GM13976 (cell line): ENCODE measurements around the gene SARM1.
"Not testable (repeated sequence)": the region's sequence is repeated elsewhere in the genome, so short reads cannot be mapped to it uniquely, and the experiment has no call there.

Source experiments
- DNase-seq: peaks from one replicate; pipeline ENCODE4 v3.0.0; 2012; ENCODE audit warnings: low spot score
- CTCF ChIP-seq: IDR thresholded peaks from 2 replicates; pipeline ENCODE4 v1.5.1; 2012; ENCODE audit warnings: borderline replicate concordance, mild to moderate bottlenecking; ENCODE audit not compliant: insufficient read depth; ENCODE audit errors: extremely low read depth, missing control alignments, control extremely low read depth
- in situ Hi-C: fragments of 300-500 bp; cut with MboI; formaldehyde crosslinking; loops from one replicate; pipeline ENCODE4 v1.12.0; 2022; ENCODE audit warnings: low sequenced_read_pairs, mixed read lengths, inconsistent platforms; ENCODE audit not compliant: unreplicated experiment

The SARM1 gene

GRCh38 chr17:28426081-28426519 lies 54.6 kb downstream of the SARM1 start:
- in situ Hi-C loops = no loop called here
- DNase-seq = no peak

GRCh38 chr17:28427371-28427770 lies 55.9 kb downstream of the SARM1 start:
- in situ Hi-C loops = no loop called here
- no peak for DNase-seq
- no peak for TF ChIP-seq CTCF

More at GRCh38 chr17:28426081-28426519, 54.6 kb downstream of the SARM1 start:
- no peak for TF ChIP-seq CTCF

GRCh38 chr17:28427982-28428381 lies 56.5 kb downstream of the SARM1 start:
- DNase-seq, in situ Hi-C loops: not testable (repeated sequence)

- in situ Hi-C loops = loop anchor here (10.0 kb wide), 1 partner anchor 59 kb away; the partner anchor contains the start of genes SARM1 and VTN
- DNase-seq = no peak
- TF ChIP-seq CTCF = no peak
Observed at GRCh38 chr17:28433721-28434120, 62.2 kb downstream of the SARM1 start.

- in situ Hi-C loops = loop anchor here (10.0 kb wide), 1 partner anchor 60 kb away; the partner anchor contains the start of genes SARM1 and VTN
- DNase-seq = not testable (repeated sequence)
Observed at GRCh38 chr17:28434326-28434725, 62.8 kb downstream of the SARM1 start.

GRCh38 chr17:28443901-28444638 lies 72.6 kb downstream of the SARM1 start:
- no peak for TF ChIP-seq CTCF
- DNase-seq = no peak
- in situ Hi-C loops = no loop called here

- in situ Hi-C loops = no loop called here
- no peak for DNase-seq
- no peak for TF ChIP-seq CTCF
Observed at GRCh38 chr17:28446716-28447395, 75.4 kb downstream of the SARM1 start.
